ENCODE data around the gene PI4KA. TPM values are rescaled to one million over a fixed set of nuclear protein-coding genes. Genes with fewer than 3 reads are reported as not detected.

The PI4KA gene
- total RNA-seq, 4 donors from 2014 or later: 44.7 to 136 (median 67.7) TPM

DNA sequence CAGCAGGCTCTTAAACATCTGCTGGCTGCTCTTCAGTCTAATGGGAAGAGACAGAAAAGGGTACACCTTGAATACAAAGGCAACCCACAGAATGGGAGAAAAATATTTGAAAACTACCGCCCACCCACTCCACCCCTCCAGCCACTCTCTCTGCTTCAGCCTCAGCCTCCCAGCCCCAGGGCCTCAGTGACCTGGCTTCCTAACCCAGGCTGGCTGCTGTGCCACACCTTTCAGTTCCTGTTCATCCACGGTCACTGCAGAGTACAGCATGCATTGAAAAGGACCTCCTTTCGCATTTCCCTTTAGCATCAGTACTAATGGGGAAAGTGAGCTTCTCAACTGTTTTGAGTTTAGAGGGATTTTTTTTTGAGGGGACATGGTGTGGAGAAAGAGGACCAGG is 113.5 kb downstream of the PI4KA start:
- WGBS: 86% methylated on average over 3 of the region's 3 CpGs
- no peak for TF ChIP-seq POLR2AphosphoS5 (IDR thresholded peaks at IDR 0.05)
- TF ChIP-seq, protein P1, sequence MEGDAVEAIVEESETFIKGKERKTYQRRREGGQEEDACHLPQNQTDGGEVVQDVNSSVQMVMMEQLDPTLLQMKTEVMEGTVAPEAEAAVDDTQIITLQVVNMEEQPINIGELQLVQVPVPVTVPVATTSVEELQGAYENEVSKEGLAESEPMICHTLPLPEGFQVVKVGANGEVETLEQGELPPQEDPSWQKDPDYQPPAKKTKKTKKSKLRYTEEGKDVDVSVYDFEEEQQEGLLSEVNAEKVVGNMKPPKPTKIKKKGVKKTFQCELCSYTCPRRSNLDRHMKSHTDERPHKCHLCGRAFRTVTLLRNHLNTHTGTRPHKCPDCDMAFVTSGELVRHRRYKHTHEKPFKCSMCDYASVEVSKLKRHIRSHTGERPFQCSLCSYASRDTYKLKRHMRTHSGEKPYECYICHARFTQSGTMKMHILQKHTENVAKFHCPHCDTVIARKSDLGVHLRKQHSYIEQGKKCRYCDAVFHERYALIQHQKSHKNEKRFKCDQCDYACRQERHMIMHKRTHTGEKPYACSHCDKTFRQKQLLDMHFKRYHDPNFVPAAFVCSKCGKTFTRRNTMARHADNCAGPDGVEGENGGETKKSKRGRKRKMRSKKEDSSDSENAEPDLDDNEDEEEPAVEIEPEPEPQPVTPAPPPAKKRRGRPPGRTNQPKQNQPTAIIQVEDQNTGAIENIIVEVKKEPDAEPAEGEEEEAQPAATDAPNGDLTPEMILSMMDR (IDR thresholded peaks at IDR 0.05): no peak
- no peak for TF ChIP-seq EP300 (IDR thresholded peaks at IDR 0.05)
- no peak for TF ChIP-seq POLR2A (IDR thresholded peaks at IDR 0.05)
- H3K4me1 ChIP-seq: peaks cover 8% of the 10 kb centered on the region
- no peak overlapping the region for H3K27ac ChIP-seq
- H3K36me3 ChIP-seq: peaks cover 86% of the 10 kb centered on the region
- DNase-seq (ENCODE audit: low spot score in 2 of 2): no peak
- H3K4me3 ChIP-seq: no peak overlapping the region
- no peaks in the 10 kb centered on the region for H3K9me3 ChIP-seq
- H3K27me3 ChIP-seq: no peaks in the 10 kb centered on the region

DNA sequence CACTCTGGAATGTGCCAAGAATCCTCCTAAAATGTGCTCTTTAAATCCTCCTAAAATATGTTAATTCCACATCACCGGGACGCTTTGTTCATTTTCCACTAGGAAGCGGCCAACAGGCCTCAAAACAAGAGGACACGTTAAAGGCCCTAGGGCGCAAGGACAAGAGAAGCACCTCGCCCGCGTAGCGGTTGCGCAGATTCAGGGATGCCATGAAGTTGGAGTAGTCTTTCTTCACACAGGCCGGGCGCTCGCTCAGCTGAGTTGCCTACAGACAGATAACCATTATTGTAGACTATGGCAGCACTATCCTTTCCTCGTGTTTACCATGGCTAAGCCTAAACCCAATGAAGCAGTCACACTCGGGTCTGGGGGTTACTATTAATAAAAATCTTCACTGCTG is 114.2 kb downstream of the PI4KA start:
- Histone ChIP-seq H3K27ac (no peak overlapping the region), H3K9me3 (no peaks in the 10 kb centered on the region), H3K4me1 (peaks cover 4% of the 10 kb centered on the region), H3K36me3 (peaks cover 79% of the 10 kb centered on the region), H3K4me3 (no peak overlapping the region), H3K27me3 (no peaks in the 10 kb centered on the region)
- DNase-seq (ENCODE audit: low spot score in 2 of 2): no peak
- WGBS: 89% methylated on average over 15 of the region's 15 CpGs
- no peak for TF ChIP-seq POLR2AphosphoS5 (IDR thresholded peaks at IDR 0.05)
- no peak for TF ChIP-seq EP300 (IDR thresholded peaks at IDR 0.05)
- TF ChIP-seq, protein P1 (IDR thresholded peaks at IDR 0.05): no peak
- no peak for TF ChIP-seq POLR2A (IDR thresholded peaks at IDR 0.05)

DNA sequence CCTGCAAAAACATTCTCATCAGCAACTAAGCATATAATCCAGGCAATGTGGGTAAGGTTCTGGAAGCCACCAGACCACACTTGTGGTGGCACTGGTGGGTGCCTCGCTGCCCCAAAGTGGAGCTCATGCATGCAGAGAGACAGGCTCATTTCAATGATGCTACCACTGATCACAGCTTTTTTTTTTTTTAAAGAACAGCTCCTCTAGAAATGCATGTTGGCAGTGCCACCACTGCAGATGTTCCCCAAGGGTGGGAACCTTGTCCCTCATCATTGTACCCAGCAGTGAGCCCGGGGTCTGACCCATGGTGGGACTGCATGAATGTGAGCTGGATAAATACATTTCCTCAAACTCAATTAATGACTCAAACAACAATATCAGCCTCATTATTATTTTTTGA is 115.8 kb downstream of the PI4KA start:
- H3K36me3 ChIP-seq: peaks cover 70% of the 10 kb centered on the region
- no peak overlapping the region for H3K4me3 ChIP-seq
- 50% methylated on average over 2 of the region's 2 CpGs for WGBS
- no peak for DNase-seq (ENCODE audit: low spot score in 2 of 2)
- no peaks in the 10 kb centered on the region for H3K4me1 ChIP-seq
- H3K27me3 ChIP-seq: no peaks in the 10 kb centered on the region
- TF ChIP-seq POLR2A (IDR thresholded peaks at IDR 0.05): no peak
- TF ChIP-seq EP300 (IDR thresholded peaks at IDR 0.05): no peak
- TF ChIP-seq POLR2AphosphoS5 (IDR thresholded peaks at IDR 0.05): no peak
- TF ChIP-seq, protein P1 (IDR thresholded peaks at IDR 0.05): no peak
- no peaks in the 10 kb centered on the region for H3K9me3 ChIP-seq
- no peak overlapping the region for H3K27ac ChIP-seq

DNA sequence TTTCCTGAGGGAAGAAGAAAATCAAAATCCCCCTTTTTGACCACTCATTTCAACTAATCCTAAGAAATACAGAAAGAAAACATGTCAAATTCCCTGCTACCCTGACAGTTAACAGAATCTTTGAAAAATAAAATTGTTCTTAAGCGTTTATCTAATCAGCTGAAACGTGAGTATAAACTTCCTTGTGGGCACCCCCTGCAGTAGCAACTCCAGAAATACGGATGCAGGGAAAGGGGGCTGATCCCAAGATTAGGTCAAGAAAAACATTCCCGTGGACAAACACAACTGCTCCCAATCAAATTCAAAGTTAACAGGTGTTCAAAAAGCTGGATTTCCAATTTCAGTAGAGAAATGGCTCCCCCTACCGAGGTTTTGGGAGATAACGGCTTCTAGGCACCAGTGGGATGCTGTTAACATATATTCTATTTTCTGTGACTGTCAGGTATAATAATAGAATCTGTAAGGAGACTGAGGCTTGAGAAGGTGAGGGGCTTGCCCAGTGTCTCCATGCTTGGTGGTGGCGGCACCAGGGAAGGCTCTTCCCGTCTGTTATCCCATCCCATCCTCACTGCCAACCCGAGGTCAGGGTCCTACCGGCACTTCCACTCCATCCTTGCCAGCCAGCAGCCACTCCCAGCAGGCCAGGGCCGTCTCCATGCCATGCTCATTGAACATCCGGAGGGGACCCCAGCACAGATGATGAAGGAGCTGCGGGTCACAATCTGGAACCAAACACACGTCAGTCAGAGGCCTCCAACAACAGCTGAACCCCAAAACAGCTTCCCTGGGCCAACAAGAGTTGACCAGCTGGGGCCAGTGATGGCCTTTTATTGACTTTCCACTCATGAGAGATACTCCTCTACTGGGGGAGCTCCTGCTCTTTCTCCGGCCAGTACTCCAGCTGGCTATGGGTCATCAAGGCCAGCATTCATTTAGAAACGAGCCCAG is 116.7 kb downstream of the PI4KA start:
- Histone ChIP-seq H3K36me3 (peaks cover 61% of the 10 kb centered on the region), H3K4me3 (no peak overlapping the region), H3K4me1 (no peaks in the 10 kb centered on the region), H3K27ac (no peak overlapping the region), H3K27me3 (no peaks in the 10 kb centered on the region), H3K9me3 (no peaks in the 10 kb centered on the region)
- no peak for TF ChIP-seq POLR2AphosphoS5 (IDR thresholded peaks at IDR 0.05)
- TF ChIP-seq, protein P1 (IDR thresholded peaks at IDR 0.05): peak; percentile 20 to 29
- no peak for DNase-seq (ENCODE audit: low spot score in 2 of 2)
- WGBS: 77% methylated on average over 15 of the region's 16 CpGs

DNA sequence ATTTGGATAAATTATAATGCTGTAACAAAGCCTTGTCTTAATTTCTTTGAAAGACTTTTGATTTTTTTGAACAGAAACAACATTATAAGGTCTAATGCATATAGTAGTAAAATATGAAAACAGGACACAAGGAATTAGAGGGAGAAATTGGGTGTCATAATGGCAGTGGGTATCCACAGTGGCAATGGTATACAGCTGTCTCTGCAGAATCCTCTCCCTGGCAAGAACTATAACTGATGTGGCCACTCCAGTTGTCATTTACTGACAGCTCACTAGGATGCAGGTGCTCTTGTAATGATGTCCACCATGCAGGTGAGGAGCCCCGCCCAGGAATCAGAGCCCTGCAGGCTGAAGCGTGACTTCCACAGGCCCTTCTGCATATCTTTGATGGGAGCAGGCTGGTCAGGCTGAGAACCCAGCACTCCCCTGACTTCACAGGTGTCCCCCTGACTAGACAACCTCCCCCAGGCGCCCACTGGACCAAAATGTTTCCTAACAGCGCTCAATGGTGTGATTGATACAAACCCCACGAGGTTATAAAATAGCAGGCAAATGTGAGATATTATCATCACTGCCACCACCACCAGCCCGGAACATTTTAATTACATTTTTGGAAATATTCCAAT is 117.5 kb downstream of the PI4KA start:
- H3K4me1 ChIP-seq: no peaks in the 10 kb centered on the region
- 72% methylated on average over 6 of the region's 6 CpGs for WGBS
- no peak overlapping the region for H3K4me3 ChIP-seq
- H3K9me3 ChIP-seq: no peaks in the 10 kb centered on the region
- peaks cover 54% of the 10 kb centered on the region for H3K36me3 ChIP-seq
- TF ChIP-seq POLR2AphosphoS5 (IDR thresholded peaks at IDR 0.05): no peak
- no peak for TF ChIP-seq POLR2A (IDR thresholded peaks at IDR 0.05)
- TF ChIP-seq, protein P1 (IDR thresholded peaks at IDR 0.05): no peak
- no peak for TF ChIP-seq EP300 (IDR thresholded peaks at IDR 0.05)
- DNase-seq (ENCODE audit: low spot score in 2 of 2): no peak
- H3K27ac ChIP-seq: no peak overlapping the region
- no peaks in the 10 kb centered on the region for H3K27me3 ChIP-seq
